ENCODE data around the gene TRIM58.

The TRIM58 gene

DNA sequence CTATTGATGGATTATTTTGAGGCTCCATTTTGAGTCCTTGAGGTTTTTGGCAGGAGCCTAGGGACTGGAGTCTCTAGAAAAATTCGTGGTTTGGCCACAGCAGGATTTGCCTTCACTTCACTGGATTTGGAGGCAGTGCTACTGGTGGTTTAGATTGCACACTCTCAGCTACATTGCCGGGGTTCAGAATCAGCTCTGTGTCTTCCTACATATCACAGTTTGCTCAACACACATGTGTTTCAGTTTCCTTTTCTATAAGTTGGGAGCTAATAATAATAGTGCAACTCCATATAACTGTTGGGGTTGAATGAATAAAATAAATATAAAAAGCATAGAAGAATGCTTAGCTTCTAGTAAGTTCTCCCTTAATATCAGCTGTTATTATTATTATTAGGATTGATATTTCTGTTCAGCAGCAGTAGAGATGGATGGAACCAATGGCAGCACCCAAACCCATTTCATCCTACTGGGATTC, 38.2 kb downstream of the TRIM58 start, which contains the start of gene OR2W3:
OR2W3 (plus strand) TSS at position 425 of the 475 bp plus-strand sequence; CDS start at position 425, 0 bp downstream.
- no peak for DNase-seq

DNA sequence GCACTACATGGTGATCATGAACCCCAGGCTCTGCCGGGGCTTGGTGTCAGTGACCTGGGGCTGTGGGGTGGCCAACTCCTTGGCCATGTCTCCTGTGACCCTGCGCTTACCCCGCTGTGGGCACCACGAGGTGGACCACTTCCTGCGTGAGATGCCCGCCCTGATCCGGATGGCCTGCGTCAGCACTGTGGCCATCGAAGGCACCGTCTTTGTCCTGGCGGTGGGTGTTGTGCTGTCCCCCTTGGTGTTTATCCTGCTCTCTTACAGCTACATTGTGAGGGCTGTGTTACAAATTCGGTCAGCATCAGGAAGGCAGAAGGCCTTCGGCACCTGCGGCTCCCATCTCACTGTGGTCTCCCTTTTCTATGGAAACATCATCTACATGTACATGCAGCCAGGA, 39.0 kb downstream of the TRIM58 start:
- DNase-seq = no peak

DNA sequence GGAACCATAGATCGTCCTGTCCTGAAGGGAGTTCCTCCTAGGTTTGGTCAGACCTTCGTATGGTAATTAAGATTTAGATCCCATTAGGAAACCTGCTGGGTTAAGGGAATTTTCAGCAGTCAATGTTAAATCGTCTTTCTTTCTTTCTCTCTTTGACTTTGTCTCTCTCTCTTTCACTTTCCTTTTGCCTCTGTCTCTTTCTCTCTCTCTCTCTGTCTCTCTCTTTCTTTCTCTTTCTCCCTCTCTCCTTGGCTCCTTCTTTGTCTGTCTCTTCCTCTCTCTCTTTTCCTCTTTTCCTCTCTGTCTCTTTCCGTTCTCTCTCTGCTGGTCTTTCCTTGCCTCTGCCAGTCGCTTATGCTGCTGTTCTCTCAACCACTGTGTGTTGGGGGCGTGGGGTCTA, 47.1 kb downstream of the TRIM58 start:
- DNase-seq = no peak

DNA sequence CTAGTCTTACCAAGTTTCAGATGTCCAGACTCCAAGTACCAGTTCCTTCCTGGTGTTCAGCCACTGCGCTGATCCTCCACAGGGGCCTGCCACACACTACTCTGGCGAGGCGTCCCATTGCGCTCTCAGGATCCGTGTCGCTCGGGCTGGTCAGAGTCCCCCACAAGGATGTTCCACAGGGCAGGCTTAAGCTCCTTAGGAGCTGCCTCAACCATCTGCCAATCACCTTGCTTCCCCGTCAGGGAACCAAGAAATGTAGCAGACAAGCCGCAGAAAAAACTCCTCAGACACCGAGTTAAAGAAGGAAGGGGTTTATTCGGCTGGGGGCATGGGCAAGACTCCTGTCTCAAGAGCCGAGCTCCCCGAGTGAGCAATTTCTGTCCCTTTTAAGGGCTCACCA, 48.2 kb downstream of the TRIM58 start:
- DNase-seq = no peak

DNA sequence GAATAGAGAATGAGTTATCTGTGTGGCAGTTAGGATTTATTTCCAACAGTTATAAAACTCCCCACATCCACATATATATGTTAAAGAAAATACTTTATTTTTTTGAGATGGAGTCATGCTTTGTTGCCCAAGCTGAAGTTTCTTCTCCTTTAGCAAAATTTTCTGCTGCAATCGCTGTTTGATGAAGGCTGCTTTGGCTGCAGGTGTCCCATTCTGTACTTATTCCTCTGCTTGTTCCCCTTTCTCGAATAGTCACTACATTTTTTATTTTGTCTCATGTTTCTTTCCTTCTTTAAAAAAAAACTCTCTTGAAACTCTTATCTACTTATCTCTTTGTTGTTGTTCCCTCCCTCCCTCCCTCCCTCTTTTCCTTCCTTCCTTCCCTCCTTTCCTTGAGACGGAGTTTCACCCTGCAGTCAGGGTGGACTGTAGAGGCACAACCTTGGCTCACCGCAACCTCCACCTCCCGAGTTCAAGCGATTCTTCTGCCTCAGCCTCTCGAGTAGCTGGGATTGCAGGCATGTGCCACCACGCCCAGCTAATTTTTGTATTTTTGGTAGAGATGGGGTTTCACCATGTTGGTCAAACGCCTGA, 49.0 kb downstream of the TRIM58 start:
- DNase-seq = peak; percentile 5 to 17

DNA sequence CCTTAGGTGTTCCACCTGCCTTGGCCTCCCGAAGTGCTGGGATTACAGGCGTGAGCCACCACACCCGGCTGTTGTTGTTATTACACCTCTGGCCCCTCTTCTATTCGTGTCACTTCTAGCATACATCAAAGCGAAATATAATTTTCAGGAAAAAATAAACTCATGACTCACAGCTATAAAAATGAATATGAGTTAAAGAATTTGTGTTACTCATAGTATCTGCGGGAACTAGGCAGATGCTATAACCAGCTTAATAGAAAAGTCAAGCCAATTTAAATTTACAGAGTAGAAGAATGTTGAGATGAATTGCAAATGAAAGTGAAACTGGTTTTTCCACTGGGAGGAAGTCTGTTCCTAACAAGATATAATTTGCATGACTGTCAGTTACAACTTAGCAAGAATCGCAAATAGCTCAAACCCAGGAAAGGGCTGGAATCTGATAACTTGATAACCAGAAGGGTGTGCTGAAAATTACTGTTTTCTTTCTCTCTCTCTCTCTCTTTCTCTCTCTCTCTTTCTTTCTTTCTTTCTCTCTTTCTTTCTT, 49.6 kb downstream of the TRIM58 start:
- DNase-seq = no peak

DNA sequence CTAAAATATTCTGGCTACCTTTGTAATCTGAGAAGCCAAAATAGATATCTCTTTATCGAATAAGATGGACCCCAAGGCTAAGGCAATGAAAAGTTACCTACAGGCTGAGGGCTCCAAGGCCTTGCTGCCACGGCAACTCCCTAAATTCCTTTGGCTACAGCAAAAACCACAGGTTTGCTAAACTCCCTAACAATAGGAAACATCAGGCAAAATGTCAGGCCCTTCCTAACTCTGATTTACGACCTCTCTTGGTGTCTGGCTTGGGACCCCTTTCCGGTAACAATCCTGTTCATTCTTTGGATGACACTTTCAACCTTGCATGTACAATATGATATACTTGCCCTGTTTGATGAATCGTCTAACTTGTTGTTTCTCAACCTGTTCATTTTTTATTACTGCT, 51.8 kb downstream of the TRIM58 start:
- DNase-seq = no peak

DNA sequence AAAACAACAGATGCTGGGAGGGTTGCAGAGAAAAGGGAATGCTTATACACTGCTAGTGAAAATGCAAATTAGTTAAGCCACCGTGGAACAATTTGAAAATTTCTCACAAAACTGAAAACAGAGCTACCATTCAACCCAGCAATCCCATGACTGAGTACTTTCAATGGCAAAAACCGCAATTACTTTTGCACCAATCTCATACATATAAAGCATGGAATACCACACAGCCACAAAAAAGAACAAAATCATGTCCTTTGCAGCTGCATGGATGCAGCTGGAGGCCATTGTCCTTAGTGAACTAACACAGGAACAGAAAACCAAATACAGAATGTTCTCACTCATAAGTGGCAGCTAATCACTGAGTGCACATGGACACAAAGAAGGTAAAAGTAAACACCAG, 56.8 kb downstream of the TRIM58 start:
- DNase-seq = no peak

DNA sequence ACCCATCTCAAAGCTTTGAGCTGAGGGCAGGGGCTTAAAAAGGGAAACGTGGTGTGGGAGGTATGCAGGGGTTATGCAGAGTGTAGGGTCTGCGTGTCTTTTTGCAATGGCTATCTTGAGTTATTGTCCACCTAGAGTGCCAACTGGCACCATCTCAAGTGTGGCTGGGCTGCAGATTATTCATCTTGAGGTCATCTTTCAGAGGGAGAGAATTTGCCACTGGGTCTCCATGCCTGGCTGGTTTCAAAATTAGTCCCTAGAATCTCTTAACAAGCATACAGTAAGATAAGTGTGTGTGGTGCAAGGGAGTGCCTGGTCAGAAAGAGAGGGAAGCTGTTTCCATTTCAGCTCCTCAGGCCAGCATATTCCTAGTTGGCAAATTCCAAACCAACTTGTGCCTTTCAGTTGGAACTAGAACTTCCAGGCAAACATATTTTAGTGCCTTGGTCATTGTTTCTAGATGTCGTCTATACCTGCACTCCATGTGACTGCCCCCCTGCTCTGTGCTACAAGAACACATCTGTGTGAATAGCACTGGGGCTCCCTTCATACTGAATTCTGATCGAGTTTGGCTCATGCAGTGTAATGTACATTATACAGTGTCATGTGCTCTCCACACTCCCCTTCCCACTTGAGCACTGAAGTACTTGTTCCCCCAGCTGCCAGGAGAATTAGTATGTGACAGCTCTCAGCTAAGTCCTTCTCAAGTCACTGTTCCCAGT, 58.1 kb downstream of the TRIM58 start:
- DNase-seq = no peak

DNA sequence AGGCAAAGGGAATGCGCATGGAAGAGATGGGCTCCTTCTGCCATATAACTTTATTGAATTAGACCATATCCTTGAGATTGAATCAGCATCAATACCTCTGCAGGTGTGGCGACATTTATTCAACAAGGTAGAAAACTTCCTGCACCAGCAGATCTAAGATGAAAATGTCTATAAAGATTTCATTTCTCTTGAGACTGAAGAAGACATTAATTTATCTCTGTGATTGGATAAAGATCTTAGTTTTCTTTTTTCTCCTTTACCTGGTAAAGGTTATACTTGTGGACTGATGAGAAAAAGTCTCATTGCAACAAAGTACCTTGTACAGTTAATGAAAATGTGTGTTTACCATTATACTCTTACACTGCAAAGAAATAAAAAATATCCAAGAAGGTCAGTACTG, 63.0 kb downstream of the TRIM58 start, which contains the start of gene OR2T8:
OR2T8 (plus strand) TSS at position 301 of the 400 bp plus-strand sequence. CDS start 766 bp downstream, outside the sequence.
- DNase-seq = no peak

DNA sequence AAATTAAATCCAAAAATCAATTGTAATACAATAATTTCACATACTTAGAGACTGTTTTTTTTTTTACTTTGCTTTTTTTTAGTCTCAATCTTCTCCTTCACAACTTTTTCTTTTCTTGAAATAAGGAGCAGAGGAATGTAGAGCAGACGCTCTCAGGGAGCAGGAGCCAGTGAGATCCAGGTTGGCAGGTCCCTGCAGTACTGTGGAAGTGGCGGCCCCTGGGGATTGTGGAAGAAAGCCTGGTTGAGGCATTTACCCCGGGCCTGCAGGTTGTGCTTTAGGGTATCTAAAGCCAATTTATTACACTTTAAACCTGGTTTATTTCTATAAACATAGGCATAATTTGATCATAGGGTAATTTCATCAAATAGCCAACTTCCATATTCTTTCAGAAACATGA, 67.0 kb downstream of the TRIM58 start:
- DNase-seq = no peak

DNA sequence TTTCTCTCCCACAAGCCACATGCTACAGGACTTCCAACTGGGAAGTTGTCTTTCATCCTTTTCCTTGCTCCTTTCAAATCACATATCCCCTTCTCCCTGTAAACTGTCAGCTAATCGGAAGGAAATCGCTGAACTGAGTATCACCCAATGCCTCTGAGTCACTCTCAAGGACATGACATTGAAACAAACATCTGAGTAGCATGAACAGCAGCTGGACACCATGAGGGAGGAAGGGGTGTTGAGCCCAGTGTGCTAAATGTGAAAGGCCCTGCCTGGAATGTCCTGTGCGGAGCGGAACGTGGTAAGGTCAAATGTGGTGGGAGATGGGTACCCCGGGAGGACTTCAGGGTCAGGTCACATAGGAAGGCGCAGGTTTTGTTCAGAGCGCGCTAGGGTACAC, 67.9 kb downstream of the TRIM58 start, which contains the start of gene OR2AJ1:
OR2AJ1 (plus strand) TSS at position 22 of the 400 bp plus-strand sequence. CDS start 8,880 bp downstream, outside the sequence.
- DNase-seq = no peak
